HUES64 (cell line): ENCODE results near the gene EDEM1.

ENCODE experiments used
- H3K27ac ChIP-seq: 2 replicates; pipeline ENCODE4 v1.7.0; 2013; ENCODE audit warnings: low read depth, low read length, inconsistent platforms
- H3K27me3 ChIP-seq: 2 replicates; pipeline ENCODE4 v1.6.1; 2013; ENCODE audit warnings: mild to moderate bottlenecking, low read length; ENCODE audit not compliant: insufficient read depth
- H3K36me3 ChIP-seq: 2 replicates; pipeline ENCODE4 v1.6.1; 2013; ENCODE audit warnings: mild to moderate bottlenecking, low read length; ENCODE audit not compliant: insufficient read depth
- H3K4me1 ChIP-seq: 2 replicates; pipeline ENCODE4 v1.6.1; 2013; ENCODE audit warnings: mild to moderate bottlenecking, low read length, moderate library complexity; ENCODE audit not compliant: insufficient read depth
- H3K4me3 ChIP-seq: 2 replicates; pipeline ENCODE4 v1.5.1; 2013; ENCODE audit warnings: mild to moderate bottlenecking, low read length, moderate library complexity
- H3K9ac ChIP-seq: 2 replicates; pipeline ENCODE4 v1.6.1; 2013; ENCODE audit warnings: mild to moderate bottlenecking, low read depth, low read length
- H3K9me3 ChIP-seq: 2 replicates; pipeline ENCODE4 v1.6.1; 2013; ENCODE audit warnings: low read depth, low read length; ENCODE audit not compliant: insufficient read depth
- WGBS: fragments of 150-250, 120-280 bp; methylation state at CpG from one replicate; pipeline ENCODE4 v1.1.7; 2013; ENCODE audit warnings: missing lambda C conversion rate; 5-methylcytosine and 5-hydroxymethylcytosine counted together

The EDEM1 gene

GRCh38 chr3:5254281-5255048 is 67.0 kb downstream of the EDEM1 start:
- 91% methylated on average over 12 of the region's 12 CpGs for WGBS
- no peaks in the 10 kb centered on the region for H3K27me3 ChIP-seq
- H3K27ac ChIP-seq, result no peak overlapping the region
- H3K9ac ChIP-seq, result no peak overlapping the region
- no peaks in the 10 kb centered on the region for H3K9me3 ChIP-seq
- no peaks in the 10 kb centered on the region for H3K36me3 ChIP-seq
- H3K4me3 ChIP-seq, result no peak overlapping the region
- H3K4me1 ChIP-seq, result no peaks in the 10 kb centered on the region

DNA sequence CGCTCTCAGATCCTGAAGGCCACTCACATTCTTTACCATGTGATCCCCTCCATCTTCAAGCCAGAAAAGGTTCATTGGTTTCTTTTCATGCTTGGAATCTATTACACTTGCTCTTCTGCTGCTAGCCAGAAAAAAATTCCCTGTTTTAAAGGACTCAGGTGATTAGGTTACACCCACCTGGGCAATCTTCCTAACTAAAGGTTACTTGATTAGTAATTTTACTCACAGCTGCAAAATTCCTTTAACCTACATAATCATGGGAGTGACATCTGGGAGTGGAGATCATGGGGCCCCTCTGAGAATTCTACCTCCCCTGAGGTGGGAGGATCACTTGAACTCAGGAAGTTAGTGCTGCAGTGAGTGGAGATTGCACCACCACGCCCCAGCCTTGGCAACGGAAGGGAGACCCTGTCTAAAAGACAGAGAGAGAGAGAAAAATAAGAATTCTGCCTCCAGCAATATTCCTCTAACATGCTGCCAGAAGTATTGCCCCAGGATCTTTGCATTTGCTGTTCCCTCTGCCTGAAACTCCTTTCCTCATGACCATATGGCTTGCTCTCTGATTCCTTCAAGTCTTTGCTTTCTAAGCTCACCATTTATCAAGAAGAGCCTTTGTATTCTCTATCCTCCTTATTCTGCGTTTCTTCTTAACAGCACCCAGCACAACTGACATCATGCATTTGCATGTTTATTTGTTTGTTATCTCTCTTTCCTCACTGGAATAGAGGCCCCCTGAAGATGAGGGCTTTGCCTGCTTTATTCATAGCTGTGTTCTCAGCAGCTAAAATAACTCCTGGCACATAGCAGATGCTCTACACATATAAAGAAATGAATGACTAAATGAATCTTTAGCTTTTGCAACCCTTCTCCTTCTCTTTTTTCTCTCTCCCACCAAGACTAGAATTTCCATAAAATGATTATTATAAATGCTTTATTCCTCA is 68.2 kb downstream of the EDEM1 start:
- Histone ChIP-seq H3K4me1 (no peaks in the 10 kb centered on the region), H3K27me3 (no peaks in the 10 kb centered on the region), H3K36me3 (no peaks in the 10 kb centered on the region), H3K4me3 (no peak overlapping the region), H3K27ac (no peak overlapping the region), H3K9ac (no peak overlapping the region), H3K9me3 (no peaks in the 10 kb centered on the region)
- 74% methylated on average over 4 of the region's 4 CpGs for WGBS

GRCh38 chr3:5258526-5258925 is 71.0 kb downstream of the EDEM1 start:
- no peaks in the 10 kb centered on the region for H3K4me1 ChIP-seq
- H3K36me3 ChIP-seq, result no peaks in the 10 kb centered on the region
- H3K27ac ChIP-seq, result no peak overlapping the region
- H3K4me3 ChIP-seq, result no peak overlapping the region
- no peaks in the 10 kb centered on the region for H3K27me3 ChIP-seq
- 89% methylated on average over 3 of the region's 3 CpGs for WGBS
- no peaks in the 10 kb centered on the region for H3K9me3 ChIP-seq
- H3K9ac ChIP-seq, result no peak overlapping the region

DNA sequence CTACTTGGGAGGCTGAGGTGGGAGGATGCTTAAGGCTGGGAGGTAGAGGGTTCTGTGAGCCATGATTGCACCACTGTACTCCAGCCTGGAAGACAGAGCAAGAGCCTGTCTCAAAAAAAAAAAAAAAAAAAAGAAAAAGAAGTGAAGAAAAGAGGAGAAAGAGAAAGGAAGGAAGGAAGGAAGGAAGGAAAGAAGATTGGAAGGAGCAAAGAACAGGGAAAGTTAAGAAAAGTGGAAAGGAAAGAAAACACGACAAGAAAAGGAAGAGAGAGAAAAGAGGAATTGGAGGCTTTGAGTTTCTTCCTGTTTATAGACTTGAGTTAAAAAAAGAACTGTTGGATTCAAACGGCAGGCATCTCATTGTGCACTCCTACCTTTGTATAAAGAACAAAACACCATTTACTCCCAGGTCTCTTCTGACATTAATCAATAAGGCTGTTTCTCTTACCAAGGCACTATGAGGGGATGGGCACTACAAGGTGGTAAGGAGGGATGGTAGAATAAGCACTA is 73.5 kb downstream of the EDEM1 start:
- WGBS, result 92% methylated on average over 1 of the region's 2 CpGs

DNA sequence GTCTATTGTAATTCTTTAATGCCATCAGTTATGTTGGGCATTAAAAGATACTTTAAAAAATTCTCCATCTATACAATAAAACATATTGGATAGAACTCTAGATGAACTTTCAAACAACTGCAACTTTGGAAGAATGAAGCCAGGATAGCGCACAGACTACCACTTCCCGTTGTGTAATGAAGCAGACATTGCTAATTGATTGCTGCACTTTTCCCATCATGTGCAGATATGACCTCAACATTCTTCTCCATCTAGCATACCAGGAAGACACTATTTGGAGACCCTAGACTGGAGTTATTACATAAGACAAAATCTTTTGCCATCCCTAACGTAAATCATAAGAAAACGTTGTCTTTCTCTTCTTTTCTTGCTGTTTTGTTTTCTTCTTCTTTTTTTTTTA is 75.0 kb downstream of the EDEM1 start:
- Histone ChIP-seq H3K4me1 (no peaks in the 10 kb centered on the region), H3K36me3 (no peaks in the 10 kb centered on the region), H3K4me3 (no peak overlapping the region), H3K27me3 (no peaks in the 10 kb centered on the region), H3K27ac (no peak overlapping the region), H3K9me3 (no peaks in the 10 kb centered on the region), H3K9ac (no peak overlapping the region)
- 83% methylated on average over 4 of the region's 4 CpGs for whole genome bisulfite sequencing

More for the DNA sequence above, 73.5 kb downstream of the EDEM1 start:
- no peaks in the 10 kb centered on the region for H3K9me3 ChIP-seq
- H3K36me3 ChIP-seq, result no peaks in the 10 kb centered on the region
- H3K27ac ChIP-seq, result no peak overlapping the region
- H3K4me1 ChIP-seq, result no peaks in the 10 kb centered on the region
- H3K9ac ChIP-seq, result no peak overlapping the region
- no peak overlapping the region for H3K4me3 ChIP-seq
- H3K27me3 ChIP-seq, result no peaks in the 10 kb centered on the region

- no peaks in the 10 kb centered on the region for H3K9me3 ChIP-seq
- no peaks in the 10 kb centered on the region for H3K36me3 ChIP-seq
- no peak overlapping the region for H3K9ac ChIP-seq
- H3K27ac ChIP-seq, result no peak overlapping the region
- H3K27me3 ChIP-seq, result no peaks in the 10 kb centered on the region
- no peak overlapping the region for H3K4me3 ChIP-seq
- H3K4me1 ChIP-seq, result no peaks in the 10 kb centered on the region
- WGBS, result 98% methylated on average over 4 of the region's 4 CpGs
These were observed 76.6 kb downstream of the EDEM1 start for GRCh38 chr3:5264093-5264600.

DNA sequence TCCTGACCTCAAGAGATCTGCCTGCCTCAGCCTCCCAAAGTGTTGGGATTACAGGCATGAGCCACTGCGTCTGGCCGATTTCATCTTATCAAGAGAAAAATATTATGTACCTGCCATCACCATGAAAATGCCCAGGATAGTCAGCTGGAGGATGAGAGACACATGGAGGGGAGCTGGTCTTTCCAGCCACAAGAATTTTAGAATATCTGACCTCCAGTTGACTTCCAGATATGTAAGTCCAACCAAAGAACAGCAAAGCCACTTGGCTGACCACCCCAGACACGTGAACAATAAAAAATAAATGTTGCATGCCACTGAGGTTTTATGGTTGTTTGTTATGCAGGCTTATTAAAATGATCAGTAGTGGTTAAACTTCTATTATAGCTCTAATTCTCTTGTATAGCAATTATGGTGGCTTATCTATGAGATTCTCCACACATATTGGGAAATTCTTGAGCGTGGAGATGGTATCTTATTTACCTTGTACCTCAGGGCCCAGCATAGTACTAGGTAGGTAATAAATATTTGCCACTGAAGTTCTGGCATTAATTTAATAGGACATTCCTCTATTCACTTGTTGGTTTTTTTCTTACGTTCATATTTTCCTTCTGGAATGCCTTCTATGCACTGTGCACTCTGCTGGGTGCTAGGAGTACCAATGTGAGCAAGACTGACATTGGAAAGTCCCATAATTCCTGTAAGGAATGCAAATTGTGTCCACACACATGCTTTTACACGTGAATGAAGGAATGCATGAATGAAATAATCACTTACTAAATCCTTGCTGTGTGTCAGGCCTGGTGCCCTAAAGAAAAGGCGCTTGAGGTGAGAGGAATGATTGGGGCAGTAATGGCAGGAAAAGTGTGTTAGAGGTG is 77.6 kb downstream of the EDEM1 start:
- 91% methylated on average over 6 of the region's 7 CpGs for WGBS
- H3K27me3 ChIP-seq, result no peaks in the 10 kb centered on the region
- H3K27ac ChIP-seq, result no peak overlapping the region

DNA sequence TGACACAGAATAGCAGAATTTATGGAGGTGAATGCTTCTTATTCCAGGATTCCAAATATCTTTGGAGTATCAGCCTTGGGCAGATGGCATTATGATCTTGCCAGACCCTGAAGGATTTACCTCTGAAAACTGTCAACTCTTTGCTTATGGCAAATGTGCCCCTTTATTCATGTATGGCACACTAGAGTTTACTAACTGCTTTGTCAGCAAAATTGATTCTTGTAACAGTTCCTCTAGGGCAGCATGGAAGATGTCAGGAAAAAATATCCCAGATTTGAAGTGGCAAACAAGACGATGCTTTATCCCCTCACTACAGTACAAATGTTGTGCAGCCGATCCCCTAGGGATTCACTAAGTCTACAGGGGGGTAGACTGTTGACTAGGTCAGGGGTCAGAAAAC is 79.7 kb downstream of the EDEM1 start:
- H3K27ac ChIP-seq, result no peak overlapping the region
- no peaks in the 10 kb centered on the region for H3K36me3 ChIP-seq
- H3K4me1 ChIP-seq, result no peaks in the 10 kb centered on the region
- WGBS, result 100% methylated on average over 1 of the region's 2 CpGs
- H3K27me3 ChIP-seq, result no peaks in the 10 kb centered on the region
- H3K9me3 ChIP-seq, result no peaks in the 10 kb centered on the region
- H3K4me3 ChIP-seq, result no peak overlapping the region
- no peak overlapping the region for H3K9ac ChIP-seq

More for the DNA sequence above, 77.6 kb downstream of the EDEM1 start:
- H3K9ac ChIP-seq, result no peak overlapping the region
- H3K4me1 ChIP-seq, result no peaks in the 10 kb centered on the region
- H3K9me3 ChIP-seq, result no peaks in the 10 kb centered on the region
- H3K36me3 ChIP-seq, result no peaks in the 10 kb centered on the region
- no peak overlapping the region for H3K4me3 ChIP-seq

GRCh38 chr3:5267889-5268288 is 80.4 kb downstream of the EDEM1 start:
- H3K9ac ChIP-seq, result no peak overlapping the region
- no peak overlapping the region for H3K27ac ChIP-seq
- no peaks in the 10 kb centered on the region for H3K27me3 ChIP-seq
- no peaks in the 10 kb centered on the region for H3K36me3 ChIP-seq
- H3K4me3 ChIP-seq, result no peak overlapping the region
- WGBS, result no CpG with 5 or more reads among the region's 1 CpG
- no peaks in the 10 kb centered on the region for H3K4me1 ChIP-seq
- no peaks in the 10 kb centered on the region for H3K9me3 ChIP-seq
